ENCODE measurements around the gene INPP5D. TPM values are rescaled to one million over a fixed set of nuclear protein-coding genes. Genes with fewer than 3 reads are reported as not detected.

The INPP5D gene
- total and polyA plus RNA-seq, 8 donors: 3.7 to 564 (median 8.5) TPM

DNA sequence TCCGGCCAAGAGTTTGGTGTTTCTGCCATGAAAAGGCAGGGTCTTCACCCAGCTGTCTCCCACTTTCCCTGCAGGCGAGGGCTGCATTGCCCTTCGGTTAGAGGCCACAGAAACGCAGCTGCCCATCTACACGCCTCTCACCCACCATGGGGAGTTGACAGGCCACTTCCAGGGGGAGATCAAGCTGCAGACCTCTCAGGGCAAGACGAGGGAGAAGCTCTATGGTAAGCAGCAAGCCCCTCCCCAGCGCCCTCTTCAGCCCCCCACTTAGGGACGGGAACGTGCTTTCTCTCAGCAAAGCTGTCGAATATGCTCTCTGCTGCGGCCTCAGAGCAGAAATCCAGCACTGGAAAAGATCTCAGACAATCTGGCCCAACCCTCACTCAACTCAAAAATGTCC, 133.6 kb downstream of the INPP5D start:
- H3K9me3 ChIP-seq: no peaks in the 10 kb centered on the region
- DNase-seq: no peak
- 71 to 81% (median 78%) methylated on average over 11 of the region's 11 CpGs for WGBS, 5 donors
- TF ChIP-seq POLR2AphosphoS5 (IDR thresholded peaks at IDR 0.05) (no peak), POLR2A (IDR thresholded peaks at IDR 0.05) (no peak), CTCF (IDR thresholded peaks at IDR 0.05) (no peak), EP300 (IDR thresholded peaks at IDR 0.05) (no peak)
- no peaks in the 10 kb centered on the region for H3K4me1 ChIP-seq
- peaks cover 5 to 73% (median 51%) of the 10 kb centered on the region in 4 donors for H3K36me3 ChIP-seq
- H3K4me3 ChIP-seq: no peak overlapping the region
- no peak overlapping the region for H3K27ac ChIP-seq
- no peaks in the 10 kb centered on the region for H3K27me3 ChIP-seq
- intact Hi-C loops (cut with DNase I; ENCODE audit: low total_unique reads): no loop called here

GRCh38 chr2:233195027-233195426, 134.9 kb downstream of the INPP5D start:
- 84 to 97% (median 95%) methylated on average over 5 of the region's 5 CpGs for WGBS, 5 donors
- Histone ChIP-seq H3K36me3 (peaks cover 5 to 65% (median 45%) of the 10 kb centered on the region in 4 donors), H3K27me3 (no peaks in the 10 kb centered on the region), H3K4me1 (no peaks in the 10 kb centered on the region), H3K27ac (no peak overlapping the region), H3K4me3 (no peak overlapping the region), H3K9me3 (no peaks in the 10 kb centered on the region)
- DNase-seq: no peak
- no peak for TF ChIP-seq POLR2A (IDR thresholded peaks at IDR 0.05)
- TF ChIP-seq CTCF (IDR thresholded peaks at IDR 0.05): no peak
- TF ChIP-seq EP300 (IDR thresholded peaks at IDR 0.05): no peak
- intact Hi-C loops (cut with DNase I; ENCODE audit: low total_unique reads): no loop called here

GRCh38 chr2:233197022-233197421, 136.9 kb downstream of the INPP5D start:
- Histone ChIP-seq H3K9me3 (no peaks in the 10 kb centered on the region), H3K36me3 (peaks cover 5 to 59% (median 39%) of the 10 kb centered on the region in 4 donors), H3K27me3 (no peaks in the 10 kb centered on the region), H3K4me3 (no peak overlapping the region), H3K4me1 (peaks cover 0 to under 1% (median 0%) of the 10 kb centered on the region in 4 donors), H3K27ac (no peak overlapping the region)
- no peak for DNase-seq
- TF ChIP-seq CTCF (IDR thresholded peaks at IDR 0.05) (no peak), EP300 (IDR thresholded peaks at IDR 0.05) (no peak), POLR2A (IDR thresholded peaks at IDR 0.05) (no peak), POLR2AphosphoS5 (IDR thresholded peaks at IDR 0.05) (no peak)
- 79 to 84% (median 84%) methylated on average over 6 of the region's 6 CpGs for WGBS, 5 donors
- intact Hi-C loops (cut with DNase I; ENCODE audit: low total_unique reads): no loop called here

DNA sequence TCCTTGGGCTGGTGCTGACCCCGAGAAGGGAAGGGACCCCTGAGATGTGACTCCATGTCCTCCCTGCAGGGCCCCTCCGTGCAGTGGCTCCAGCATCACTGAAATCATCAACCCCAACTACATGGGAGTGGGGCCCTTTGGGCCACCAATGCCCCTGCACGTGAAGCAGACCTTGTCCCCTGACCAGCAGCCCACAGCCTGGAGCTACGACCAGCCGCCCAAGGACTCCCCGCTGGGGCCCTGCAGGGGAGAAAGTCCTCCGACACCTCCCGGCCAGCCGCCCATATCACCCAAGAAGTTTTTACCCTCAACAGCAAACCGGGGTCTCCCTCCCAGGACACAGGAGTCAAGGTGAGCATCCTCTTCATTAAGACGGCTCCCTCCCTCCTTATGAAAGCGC, 137.9 kb downstream of the INPP5D start:
- WGBS, 5 donors: 77 to 90% (median 84%) methylated on average over 7 to 12 of the region's 12 CpGs
- H3K27me3 ChIP-seq: no peaks in the 10 kb centered on the region
- intact Hi-C loops (cut with DNase I; ENCODE audit: low total_unique reads): no loop called here

More for the DNA sequence above, 137.9 kb downstream of the INPP5D start:
- peaks cover 0 to 4% (median 0%) of the 10 kb centered on the region in 4 donors for H3K4me1 ChIP-seq
- DNase-seq: no peak
- H3K9me3 ChIP-seq: peaks cover 2 to 9% (median 5%) of the 10 kb centered on the region in 4 donors
- H3K27ac ChIP-seq: no peak overlapping the region
- H3K36me3 ChIP-seq: peaks cover 5 to 69% (median 44%) of the 10 kb centered on the region in 4 donors
- TF ChIP-seq EP300 (IDR thresholded peaks at IDR 0.05) (no peak), CTCF (IDR thresholded peaks at IDR 0.05) (no peak), POLR2AphosphoS5 (IDR thresholded peaks at IDR 0.05) (no peak)
- H3K4me3 ChIP-seq: no peak overlapping the region

Measured in stomach (tissue), 9 donors.